ENCODE results near the gene PALLD.

PALLD gene

DNA sequence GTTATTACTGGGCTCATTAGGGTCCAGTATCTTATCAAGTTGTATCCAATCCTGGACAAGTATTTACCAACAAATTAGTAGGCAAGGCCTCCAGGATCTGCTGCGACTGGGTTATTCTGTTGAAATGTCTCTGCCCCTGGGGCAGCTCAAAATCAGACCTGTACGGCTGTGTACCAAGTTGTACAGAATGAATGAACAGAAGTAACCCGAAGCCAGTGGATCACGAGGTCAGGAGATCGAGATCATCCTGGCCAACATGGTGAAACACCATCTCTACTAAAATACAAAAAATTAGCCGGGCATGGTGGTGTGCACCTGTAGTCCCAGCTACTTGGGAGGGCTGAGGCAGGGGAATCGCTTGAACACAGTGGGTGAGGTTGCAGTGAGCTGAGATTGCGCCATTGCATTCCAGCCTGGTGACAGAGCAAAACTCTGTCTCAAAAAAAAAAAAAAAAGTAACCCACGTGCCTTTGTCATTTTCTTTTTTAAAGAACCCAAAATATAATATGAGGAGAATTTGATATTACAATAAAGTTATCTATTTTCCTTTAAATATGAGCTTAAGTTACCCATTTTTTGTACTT lies 385.9 kb downstream of the PALLD start:
- FAIRE-seq = no peak

DNA sequence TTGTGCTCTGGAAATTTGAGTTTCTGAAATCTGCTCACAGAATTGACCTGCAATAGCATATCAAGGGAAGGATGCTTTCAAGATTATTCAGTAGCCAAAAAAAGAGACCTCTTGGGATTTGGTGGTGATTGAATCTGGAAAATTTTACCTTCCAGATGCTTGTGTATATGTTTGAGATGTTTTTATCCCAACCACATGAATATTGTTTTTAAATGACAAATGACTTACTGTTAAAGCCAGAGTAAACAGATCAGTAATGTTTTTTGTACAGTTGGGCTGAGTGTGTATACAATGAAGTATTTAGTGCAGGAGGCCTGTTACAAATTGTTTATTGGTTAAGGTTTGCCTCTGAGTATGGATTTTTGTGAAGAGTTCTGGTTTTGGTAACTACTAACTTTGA lies 386.7 kb downstream of the PALLD start:
- FAIRE-seq = no peak

DNA sequence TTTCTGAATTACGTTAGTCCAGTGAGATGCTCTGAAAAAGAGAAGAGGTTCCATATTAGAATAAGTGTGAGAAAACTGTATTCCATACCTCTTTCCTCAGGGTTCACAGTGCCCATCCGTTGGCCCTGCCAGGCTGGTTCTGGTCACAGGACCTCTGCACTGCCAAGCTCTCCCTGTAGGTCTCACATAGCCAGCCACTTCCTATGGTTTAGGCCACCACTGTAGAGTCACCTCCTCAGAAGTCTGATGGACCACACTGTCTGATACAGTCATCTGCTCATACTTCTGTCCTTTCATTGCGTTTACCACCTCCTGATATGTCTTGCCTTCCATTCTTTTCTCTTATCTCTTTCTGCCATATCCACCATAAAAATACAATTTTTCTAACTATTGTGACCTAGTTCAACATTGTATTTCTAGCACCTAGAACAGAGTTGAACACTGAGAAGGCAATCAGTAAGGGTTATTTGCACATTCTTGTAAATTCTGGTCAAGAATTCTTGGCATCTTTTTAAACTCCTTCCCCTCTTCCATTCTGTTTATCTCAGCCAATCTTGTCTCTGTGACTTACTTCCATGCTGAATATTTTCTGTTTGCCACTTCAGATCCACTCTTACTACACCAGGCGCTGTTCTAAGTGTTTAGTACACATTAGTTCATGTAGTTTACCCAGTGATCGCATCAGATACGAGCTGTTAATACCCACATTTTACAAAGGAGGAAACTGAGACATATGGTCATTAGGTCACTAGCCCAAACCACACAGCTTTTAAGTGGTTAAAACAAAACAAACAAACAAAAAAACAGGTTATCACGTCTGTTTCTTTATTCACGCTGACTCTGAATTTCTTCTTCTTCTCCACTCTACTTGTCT lies 387.6 kb downstream of the PALLD start:
- no peak for FAIRE-seq

DNA sequence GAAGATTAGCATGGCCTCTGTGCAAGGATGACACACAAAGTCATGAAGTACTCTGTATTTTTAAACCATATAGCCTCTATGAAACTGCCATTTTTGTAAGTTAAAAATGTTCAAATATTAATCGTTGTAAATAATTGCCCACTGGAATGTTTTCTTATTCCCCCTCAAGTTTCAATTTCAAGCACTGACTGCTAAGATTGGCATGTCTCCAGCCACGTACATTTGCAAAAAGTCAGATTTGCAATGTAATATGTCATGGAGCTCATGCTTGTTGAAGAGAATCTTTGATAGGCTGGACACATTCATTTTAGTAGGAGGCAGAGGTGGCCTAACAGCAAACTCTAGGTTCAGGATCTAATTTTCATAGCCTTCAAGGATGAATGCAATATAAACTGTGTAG lies 388.5 kb downstream of the PALLD start:
- FAIRE-seq = no peak

DNA sequence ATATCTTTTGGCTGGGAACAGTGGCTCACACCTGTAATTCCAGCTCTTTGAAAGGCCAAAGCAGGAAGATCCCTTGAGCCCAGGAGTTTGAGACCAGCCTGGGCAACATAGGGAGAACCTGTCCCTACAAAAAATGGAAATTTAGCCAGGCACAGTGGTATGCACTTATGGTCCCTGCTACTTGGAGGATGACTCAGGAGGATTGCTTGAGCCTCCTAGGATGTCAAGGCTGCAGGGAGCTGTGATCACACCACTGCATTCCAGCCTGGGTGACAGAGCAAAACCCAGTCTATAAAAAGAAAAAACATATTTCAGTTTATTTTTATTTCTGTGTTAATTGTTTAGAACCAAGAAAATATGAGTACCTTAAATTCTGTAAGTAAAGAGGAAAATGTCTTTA lies 389.5 kb downstream of the PALLD start:
- no peak for FAIRE-seq

DNA sequence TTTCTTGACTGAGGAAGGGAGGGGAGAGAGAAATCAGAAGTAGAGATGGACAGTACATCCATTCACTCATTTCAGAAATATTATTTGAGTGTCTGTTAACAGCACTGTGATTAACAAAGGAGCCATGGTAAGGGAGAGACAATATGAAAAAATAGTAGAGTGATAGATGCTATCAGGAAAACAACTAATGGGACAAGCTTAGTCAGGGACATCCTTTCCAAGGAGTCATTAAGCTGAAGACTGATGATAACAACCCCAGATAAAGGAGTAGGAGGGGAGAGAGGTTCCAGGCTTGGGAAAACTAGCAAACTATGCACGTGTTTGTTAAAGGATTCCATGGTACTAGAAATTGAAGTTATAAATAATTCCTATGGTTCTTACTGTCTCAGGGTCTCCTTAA lies 391.0 kb downstream of the PALLD start:
- FAIRE-seq = no peak

DNA sequence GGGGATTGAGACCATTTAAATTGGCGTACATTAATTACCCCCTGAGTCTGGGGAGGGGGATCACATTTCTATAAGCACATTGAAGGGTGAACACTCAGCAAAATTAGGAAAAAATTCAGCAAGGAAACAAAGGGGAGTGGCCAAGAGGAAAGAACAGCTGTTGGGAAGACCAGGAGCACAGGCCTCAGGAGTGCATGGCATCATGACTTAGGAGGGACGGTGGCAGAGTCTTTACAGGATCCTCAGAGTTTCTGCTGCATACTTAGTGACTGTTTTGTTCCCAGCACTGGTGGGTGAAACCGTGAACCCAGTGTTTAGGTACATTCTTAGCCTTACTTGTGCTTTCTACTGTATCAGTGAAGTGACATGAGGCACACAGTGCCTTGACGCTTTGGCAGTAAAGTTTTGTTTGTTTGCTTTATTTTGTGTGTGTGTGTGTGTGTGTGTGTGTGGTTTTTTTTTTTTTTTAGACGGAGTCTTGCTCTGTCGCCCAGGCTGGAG lies 391.9 kb downstream of the PALLD start:
- no peak for FAIRE-seq

DNA sequence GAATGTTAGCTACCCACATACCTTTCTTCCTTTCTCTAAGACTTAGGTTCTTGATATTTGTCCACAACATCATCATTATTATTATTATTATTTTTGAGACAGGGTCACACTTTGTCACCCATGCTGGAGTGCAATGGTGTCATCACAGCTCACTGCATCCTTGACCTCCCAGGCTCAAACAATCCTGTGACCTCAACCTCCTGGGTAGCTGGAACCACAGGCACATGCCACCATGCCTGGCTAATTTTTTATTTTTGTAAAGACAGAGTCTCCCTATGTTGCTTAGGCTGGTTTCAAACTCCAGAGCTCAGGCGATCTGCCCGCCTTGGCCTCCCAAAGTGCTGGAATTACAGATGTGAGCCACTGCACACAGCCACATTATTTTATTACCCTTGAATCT lies 394.2 kb downstream of the PALLD start:
- FAIRE-seq = no peak

DNA sequence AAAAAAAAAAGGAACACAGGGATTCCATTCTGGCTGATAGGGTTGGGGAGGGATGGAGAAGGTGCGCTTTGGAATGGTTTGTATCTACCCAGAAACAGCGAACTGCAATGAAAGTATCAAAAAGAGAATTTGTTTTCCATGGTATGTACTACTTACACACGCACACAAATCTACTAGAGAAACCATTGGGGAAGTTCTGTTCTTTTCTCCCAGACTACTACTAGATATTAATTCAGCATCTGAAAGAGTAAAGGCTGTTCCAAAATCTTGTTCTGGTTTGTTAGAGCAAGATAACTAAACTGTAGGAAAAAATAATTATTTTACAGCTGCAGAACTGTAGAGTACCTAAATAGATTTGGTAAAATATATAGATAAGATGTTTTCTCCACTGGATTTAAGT lies 394.8 kb downstream of the PALLD start:
- FAIRE-seq = no peak

DNA sequence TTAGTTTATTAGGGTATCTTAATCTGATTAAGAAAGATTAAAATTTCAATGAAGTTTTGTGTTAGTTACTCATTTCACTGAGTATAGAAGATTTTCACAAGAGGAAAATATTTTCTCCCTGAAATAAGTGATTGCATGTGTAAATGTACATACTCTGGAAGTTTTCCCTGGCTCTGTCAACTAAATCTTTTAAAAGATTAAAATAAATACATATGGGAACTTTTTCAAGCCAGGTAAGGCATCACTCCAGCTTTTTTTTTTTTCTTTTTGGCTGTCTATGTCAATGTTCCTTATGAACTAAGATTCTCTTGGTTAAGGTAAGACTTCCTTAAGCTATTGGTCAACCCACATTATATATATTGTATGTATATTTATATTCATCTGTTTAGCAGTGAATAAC lies 395.6 kb downstream of the PALLD start:
- no peak for FAIRE-seq

DNA sequence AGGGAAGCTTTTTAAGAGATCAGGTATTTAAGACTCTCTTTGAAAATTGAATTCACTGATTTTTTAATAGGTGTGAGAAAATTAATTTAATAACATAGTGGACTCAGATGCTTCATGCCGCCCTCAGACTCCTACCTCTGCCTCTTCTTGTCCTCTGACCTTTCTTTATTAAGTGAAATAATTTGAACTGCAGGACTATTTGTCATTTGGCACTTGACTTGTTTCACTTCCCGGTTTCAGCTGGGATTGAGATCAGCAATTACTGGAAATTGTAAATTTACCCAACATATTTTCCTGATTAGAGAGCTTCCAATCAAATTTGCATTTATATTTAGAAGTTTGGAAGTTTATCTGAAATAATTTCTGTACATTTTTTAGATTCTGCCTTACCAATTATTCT lies 396.4 kb downstream of the PALLD start:
- FAIRE-seq = no peak

DNA sequence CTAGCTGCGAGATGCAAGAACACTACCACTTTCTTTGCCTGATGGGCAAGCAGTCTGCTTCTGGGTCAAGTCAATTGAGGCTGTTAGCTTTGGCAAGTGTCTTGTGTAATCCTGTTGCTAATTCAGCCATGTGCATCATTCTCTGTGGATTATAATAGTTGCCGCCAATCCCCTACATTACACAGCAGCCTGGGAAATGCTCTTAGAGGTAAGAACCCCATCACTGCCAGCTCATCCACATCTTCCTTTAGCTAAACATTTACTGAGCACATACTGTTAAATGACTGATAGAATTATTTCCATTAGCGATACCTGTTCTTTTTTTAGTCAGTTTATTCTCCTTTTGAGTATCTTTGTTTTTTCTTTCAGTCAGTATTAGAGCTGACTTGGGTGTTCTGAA lies 397.0 kb downstream of the PALLD start:
- FAIRE-seq = no peak

DNA sequence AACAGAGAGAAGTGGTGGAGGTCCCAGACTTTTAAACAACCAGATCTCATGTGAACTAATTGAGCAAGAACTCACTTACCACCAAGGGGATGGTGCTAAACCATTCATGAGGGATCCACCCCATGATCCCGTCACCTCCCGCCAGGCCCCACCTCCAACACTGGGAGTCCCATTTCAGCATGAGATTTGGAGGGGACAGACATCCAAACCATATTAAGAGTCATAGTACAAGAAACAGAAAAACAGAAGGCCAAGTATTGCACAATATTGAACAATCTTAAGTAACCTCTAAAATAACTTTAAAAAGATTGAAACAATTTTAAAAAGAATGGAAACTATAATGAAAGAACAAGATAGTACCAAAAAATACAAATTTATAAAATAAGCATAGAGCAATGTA lies 403.2 kb downstream of the PALLD start:
- no peak for FAIRE-seq

DNA sequence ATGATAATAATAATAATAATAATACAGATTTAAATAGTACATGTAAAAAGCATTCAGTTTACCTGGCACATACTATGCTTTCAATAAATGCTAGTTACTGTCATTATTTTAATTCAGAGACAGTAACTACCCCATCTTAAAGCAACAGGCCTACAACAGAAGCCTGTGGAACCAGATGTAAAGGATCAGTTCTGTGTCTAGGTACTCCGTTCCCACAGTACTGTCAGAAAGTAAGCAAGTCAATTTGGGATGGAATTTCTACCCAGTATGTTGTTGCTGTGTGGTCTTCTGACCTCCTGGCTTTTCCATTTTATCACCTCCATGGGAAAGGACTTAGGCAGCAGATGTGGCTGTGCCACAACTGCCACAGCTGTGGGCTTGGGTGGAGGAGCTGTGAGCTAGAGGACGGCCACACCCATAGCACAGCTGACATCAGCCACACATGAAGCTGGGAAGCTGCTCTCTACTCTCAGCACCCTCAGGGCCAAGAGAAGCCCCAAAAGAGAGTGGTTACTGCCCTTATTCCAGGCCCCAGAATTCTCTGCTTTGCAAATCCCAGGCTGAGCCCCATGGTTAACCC lies 410.4 kb downstream of the PALLD start:
- FAIRE-seq = no peak

DNA sequence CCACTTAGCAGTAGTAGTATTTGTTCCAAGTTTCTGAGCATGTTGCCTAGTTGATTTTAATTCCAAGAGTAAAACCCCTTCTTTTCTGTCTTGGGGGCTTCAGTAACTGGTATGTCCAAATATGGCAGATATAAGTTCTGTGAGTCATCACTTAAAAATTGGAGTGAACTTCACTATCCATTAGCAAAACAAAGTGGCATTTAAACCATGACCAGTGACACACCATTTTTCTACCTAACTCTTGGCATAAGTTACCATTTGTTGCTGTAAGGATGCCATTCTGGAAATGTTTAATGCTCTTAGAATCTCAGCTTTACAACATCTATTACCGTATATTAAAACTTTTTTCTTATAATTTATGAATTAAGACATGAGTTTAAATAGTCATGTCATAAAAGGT lies 411.2 kb downstream of the PALLD start:
- FAIRE-seq = no peak

DNA sequence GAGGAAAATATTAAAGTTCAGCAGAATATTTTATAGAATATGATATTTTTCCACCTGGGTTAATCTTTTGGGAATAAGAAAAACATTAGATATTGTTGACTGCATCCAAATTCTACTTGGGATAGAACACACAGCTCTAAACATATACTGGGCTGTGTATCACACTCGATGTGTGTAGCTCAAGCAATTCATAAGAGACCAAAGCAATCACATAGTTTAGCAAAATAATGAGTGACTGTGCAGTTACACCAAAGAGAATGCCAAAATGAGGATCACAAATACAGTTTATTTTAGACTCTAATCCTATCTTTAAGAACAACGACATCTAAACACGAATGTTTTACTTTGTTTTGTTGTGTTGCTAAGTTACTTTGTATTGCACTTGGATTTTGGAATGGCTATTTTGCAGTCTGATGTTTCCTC lies 412.0 kb downstream of the PALLD start:
- no peak for FAIRE-seq

DNA sequence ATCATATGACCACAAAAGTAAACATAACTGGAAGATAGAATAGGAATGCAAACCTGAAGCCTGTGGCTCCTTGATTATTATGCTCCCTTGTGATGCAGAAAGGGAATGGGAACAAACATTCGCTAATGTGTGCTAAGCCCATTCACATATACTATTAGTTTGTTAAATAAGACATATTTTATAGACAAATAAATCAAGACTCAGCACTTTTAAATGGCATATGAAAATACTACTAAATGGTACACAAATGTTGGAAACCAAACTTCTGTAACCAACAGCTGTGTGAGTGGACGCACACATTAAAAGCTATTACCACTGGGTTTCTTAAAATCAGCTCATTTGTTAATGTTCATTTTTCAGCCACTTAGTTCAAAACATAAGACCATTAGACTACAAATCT lies 417.2 kb downstream of the PALLD start:
- no peak for FAIRE-seq

DNA sequence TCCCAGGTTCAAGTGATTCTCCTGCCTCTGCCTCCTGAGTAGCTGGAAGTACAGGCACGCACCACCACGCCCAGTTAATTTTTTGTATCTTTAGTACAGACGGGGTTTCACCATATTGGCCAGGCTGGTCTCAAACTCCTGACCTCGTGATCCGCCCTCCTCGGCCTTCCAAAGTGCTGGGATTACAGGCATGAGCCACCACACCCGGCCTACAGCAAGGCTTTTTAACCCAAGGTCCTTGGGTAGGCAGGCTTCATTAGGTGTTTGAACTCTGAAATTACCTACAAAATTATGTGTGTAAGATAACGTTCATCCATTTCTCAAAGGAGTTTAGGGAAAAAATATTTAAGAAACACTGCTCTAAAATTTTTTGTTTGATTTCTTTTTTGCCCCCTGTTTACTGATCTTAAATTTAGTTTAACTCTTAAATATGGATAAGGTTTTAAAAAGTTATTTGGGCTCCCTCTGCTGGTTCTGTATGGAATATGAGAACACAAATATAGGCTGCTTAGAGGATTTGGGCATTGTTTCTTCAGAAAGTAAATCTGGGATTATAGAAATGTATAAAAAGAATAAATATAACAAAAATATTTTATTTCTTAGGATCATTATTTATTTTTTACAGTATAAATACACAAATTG lies 420.4 kb downstream of the PALLD start:
- peak; percentile 97 for FAIRE-seq

DNA sequence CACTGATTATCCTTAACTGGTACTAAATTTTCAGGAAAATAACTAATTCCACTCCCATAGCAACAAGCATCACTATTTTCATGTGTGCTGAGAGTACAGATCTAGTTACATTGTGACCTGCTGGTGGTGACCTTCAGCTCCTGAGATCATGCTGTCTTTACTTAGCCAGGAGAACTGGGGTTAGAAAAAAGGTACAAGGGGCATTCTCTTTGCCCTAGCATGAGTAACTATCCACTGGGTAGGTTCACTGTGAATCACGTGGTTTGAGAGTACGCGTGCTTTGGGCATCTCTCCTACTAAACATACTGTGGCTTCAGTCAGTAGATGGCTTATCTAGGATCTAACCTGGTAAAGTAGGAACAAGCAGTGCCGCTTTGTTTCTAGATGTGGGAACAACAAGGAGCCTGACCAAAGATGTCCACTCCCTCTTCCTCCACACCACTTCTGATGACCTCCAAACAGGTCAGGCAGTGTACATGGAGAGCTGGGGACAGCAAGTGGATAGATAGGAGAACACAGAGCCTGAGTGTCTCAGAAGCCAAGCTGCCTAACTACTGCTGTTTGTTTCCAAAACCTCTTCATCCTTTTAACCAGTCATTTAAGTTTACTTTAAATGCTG lies 423.0 kb downstream of the PALLD start:
- FAIRE-seq = no peak

DNA sequence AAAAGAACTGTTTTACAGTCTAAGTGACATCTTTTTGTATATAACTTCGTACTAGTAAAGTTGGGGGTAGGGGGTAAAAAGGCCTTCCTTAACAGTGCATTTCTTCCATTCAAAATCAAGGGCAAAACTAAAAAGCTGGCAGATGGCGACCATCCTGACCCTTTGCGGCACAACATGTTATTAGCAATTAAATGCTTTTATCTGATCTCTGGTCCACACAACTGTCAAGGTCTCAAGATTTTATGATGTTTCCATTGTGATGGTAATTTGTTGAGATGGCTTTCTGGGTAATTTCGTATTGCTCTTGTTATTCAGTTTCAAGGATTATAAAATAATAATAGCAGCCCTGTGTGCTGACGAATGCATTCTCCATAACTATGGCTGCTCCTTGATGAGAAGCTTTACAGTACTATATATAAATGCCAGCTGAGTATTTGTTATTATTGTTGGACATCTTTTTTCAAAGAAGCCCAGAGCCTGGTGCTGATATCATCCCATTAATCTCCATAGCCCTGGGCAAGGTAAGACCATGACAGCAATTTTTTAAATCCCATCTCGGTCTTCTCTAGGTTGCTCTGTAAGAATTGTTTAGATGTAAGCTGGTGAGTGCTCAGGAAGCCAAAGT lies 423.7 kb downstream of the PALLD start:
- FAIRE-seq = no peak

DNA sequence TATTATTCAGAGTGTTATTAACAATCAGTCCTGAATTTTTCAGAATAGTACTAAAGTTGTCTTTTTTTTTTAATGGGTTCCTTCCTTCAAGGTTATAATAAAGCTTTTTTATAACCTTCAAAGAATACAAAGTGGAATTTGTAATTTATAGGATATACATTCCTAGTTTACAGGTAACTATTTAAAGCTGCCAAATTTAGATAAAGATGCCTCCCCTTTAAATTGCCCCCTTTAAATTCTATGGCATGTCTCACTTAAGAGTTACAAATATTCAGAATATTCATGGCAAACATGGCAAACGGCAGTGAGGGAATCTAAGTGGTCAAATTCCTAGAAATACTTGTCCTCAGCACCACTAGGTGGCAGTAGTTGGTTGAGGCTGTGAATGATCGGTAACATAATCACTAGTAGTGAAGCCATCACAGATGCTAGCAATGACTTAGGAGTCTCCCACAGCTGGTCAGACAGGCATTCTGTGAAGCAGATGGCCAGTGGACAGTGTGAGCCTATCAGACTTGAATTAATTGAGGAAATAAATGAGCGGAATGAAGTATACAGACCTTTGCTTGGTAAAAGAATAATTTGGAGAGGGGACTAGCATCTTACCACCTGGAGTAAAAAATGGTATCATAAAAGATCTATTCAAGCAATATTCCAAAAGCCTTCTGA lies 426.8 kb downstream of the PALLD start:
- peak; percentile 90 for FAIRE-seq

DNA sequence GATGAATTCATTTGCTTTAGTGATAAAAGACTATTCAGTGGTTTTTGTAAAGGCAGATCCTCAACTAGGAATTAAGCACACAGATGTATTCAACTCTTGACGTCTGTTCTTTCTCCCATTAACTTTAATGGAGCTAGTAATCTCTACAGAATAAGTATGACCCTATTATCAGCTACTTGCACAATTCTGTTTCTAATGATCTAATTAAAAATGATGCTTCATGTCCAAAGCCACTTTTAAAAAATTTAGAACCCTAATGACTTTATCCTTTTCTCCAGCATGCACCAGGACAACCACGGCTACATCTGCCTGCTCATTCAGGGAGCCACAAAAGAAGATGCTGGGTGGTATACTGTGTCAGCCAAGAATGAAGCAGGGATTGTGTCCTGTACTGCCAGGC lies 427.8 kb downstream of the PALLD start:
- no peak for FAIRE-seq

Measured in G401.6 (cell line).